ENCODE results near the gene GCNT2. TPM values are rescaled to one million over a fixed set of nuclear protein-coding genes. Genes with fewer than 3 reads are reported as not detected.

GCNT2 gene
- total RNA-seq, 1 experiment from 2014 or later, result 51.2 TPM

DNA sequence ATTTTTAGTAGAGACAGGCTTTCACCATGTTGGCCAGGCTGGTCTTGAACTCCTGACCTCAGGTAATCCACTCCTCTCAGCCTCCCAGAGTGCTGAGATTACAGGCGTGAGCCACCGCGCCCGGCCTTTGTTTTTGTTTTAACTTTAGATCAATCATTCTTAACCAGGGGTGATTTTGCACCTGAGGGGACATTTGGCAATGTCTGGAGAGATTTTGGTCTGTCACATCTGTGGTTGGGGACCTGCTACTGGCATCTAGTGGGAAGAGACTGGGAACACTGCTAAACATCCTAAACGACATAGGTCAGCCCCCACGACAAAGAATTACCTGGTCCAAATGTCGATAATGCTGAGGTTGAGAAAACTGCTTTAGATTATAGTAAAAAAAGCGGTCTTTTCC, 91.0 kb downstream of the GCNT2 start:
- Mint-ChIP-seq H3K4me3 (no peak overlapping the region), H3K4me1 (peaks cover 40% of the 10 kb centered on the region), H3K36me3 (peaks cover 49% of the 10 kb centered on the region), H3K27ac (no peak overlapping the region), H3K9me3 (peaks cover 24% of the 10 kb centered on the region), H3K27me3 (ENCODE audit: low read depth) (no peaks in the 10 kb centered on the region; the same call in 1 of the 2 replicates)
- POLR2A ChIA-PET, result no interaction called here
- CTCF ChIA-PET, result interaction anchor here (1.0 kb wide), 1 partner anchor 10 kb away, joined by 4 read pairs; no protein-coding TSS in a partner anchor
- ATAC-seq (no peak; the same call in 1 of the 2 replicates), DNase-seq (ENCODE audit: low spot score) (no peak)
- TF ChIP-seq, protein P1, sequence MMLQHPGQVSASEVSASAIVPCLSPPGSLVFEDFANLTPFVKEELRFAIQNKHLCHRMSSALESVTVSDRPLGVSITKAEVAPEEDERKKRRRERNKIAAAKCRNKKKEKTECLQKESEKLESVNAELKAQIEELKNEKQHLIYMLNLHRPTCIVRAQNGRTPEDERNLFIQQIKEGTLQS (CRISPR knock-in tag; conservative IDR thresholded peaks at IDR 0.05), result no peak
- TF ChIP-seq, protein P2, sequence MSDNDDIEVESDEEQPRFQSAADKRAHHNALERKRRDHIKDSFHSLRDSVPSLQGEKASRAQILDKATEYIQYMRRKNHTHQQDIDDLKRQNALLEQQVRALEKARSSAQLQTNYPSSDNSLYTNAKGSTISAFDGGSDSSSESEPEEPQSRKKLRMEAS (CRISPR knock-in tag; IDR thresholded peaks at IDR 0.05), result no peak
- TF ChIP-seq, protein P3, sequence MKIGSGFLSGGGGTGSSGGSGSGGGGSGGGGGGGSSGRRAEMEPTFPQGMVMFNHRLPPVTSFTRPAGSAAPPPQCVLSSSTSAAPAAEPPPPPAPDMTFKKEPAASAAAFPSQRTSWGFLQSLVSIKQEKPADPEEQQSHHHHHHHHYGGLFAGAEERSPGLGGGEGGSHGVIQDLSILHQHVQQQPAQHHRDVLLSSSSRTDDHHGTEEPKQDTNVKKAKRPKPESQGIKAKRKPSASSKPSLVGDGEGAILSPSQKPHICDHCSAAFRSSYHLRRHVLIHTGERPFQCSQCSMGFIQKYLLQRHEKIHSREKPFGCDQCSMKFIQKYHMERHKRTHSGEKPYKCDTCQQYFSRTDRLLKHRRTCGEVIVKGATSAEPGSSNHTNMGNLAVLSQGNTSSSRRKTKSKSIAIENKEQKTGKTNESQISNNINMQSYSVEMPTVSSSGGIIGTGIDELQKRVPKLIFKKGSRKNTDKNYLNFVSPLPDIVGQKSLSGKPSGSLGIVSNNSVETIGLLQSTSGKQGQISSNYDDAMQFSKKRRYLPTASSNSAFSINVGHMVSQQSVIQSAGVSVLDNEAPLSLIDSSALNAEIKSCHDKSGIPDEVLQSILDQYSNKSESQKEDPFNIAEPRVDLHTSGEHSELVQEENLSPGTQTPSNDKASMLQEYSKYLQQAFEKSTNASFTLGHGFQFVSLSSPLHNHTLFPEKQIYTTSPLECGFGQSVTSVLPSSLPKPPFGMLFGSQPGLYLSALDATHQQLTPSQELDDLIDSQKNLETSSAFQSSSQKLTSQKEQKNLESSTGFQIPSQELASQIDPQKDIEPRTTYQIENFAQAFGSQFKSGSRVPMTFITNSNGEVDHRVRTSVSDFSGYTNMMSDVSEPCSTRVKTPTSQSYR (CRISPR knock-in tag; IDR thresholded peaks at IDR 0.05), result no peak
- TF ChIP-seq, protein P4, sequence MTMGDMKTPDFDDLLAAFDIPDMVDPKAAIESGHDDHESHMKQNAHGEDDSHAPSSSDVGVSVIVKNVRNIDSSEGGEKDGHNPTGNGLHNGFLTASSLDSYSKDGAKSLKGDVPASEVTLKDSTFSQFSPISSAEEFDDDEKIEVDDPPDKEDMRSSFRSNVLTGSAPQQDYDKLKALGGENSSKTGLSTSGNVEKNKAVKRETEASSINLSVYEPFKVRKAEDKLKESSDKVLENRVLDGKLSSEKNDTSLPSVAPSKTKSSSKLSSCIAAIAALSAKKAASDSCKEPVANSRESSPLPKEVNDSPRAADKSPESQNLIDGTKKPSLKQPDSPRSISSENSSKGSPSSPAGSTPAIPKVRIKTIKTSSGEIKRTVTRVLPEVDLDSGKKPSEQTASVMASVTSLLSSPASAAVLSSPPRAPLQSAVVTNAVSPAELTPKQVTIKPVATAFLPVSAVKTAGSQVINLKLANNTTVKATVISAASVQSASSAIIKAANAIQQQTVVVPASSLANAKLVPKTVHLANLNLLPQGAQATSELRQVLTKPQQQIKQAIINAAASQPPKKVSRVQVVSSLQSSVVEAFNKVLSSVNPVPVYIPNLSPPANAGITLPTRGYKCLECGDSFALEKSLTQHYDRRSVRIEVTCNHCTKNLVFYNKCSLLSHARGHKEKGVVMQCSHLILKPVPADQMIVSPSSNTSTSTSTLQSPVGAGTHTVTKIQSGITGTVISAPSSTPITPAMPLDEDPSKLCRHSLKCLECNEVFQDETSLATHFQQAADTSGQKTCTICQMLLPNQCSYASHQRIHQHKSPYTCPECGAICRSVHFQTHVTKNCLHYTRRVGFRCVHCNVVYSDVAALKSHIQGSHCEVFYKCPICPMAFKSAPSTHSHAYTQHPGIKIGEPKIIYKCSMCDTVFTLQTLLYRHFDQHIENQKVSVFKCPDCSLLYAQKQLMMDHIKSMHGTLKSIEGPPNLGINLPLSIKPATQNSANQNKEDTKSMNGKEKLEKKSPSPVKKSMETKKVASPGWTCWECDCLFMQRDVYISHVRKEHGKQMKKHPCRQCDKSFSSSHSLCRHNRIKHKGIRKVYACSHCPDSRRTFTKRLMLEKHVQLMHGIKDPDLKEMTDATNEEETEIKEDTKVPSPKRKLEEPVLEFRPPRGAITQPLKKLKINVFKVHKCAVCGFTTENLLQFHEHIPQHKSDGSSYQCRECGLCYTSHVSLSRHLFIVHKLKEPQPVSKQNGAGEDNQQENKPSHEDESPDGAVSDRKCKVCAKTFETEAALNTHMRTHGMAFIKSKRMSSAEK (CRISPR knock-in tag; IDR thresholded peaks at IDR 0.05; ENCODE audit: borderline replicate concordance), result no peak
- TF ChIP-seq ZBTB21 (CRISPR knock-in tag; IDR thresholded peaks at IDR 0.05; ENCODE audit: borderline replicate concordance) (no peak), ATF1 (CRISPR knock-in tag; IDR thresholded peaks at IDR 0.05) (no peak), KAT7 (CRISPR knock-in tag; IDR thresholded peaks at IDR 0.05; ENCODE audit: borderline replicate concordance) (no peak), SMAD4 (CRISPR knock-in tag; IDR thresholded peaks at IDR 0.05) (no peak), IRF2 (CRISPR knock-in tag; IDR thresholded peaks at IDR 0.05; ENCODE audit: borderline replicate concordance, low read depth) (no peak), RELA (CRISPR knock-in tag; IDR thresholded peaks at IDR 0.05; ENCODE audit: borderline replicate concordance) (no peak)
- TF ChIP-seq, protein P5, sequence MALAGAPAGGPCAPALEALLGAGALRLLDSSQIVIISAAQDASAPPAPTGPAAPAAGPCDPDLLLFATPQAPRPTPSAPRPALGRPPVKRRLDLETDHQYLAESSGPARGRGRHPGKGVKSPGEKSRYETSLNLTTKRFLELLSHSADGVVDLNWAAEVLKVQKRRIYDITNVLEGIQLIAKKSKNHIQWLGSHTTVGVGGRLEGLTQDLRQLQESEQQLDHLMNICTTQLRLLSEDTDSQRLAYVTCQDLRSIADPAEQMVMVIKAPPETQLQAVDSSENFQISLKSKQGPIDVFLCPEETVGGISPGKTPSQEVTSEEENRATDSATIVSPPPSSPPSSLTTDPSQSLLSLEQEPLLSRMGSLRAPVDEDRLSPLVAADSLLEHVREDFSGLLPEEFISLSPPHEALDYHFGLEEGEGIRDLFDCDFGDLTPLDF (CRISPR knock-in tag; IDR thresholded peaks at IDR 0.05), result no peak
- TF ChIP-seq, protein P6, sequence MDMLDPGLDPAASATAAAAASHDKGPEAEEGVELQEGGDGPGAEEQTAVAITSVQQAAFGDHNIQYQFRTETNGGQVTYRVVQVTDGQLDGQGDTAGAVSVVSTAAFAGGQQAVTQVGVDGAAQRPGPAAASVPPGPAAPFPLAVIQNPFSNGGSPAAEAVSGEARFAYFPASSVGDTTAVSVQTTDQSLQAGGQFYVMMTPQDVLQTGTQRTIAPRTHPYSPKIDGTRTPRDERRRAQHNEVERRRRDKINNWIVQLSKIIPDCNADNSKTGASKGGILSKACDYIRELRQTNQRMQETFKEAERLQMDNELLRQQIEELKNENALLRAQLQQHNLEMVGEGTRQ (CRISPR knock-in tag; IDR thresholded peaks at IDR 0.05), result no peak

DNA sequence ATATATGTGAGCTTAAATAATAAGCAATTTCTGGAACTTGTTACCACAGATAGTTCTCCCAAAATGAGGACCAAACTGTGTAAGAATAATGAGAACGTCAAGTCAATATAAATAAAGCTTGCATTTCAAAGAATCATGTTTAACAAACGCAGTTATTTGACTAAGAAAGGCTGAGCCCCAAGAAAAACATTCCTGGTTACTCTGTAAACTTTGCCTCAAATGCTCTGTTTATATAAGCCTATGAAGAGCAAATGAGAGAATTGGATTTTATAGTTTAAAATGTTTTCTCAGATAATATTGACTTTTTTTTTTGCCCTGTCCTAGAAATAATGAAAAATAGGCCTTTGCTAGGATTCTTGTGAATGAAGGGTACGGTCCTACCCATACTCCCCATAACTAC, 91.9 kb downstream of the GCNT2 start:
- H3K27ac Mint-ChIP-seq, result no peak overlapping the region
- TF ChIP-seq FOXP1 (CRISPR knock-in tag; IDR thresholded peaks at IDR 0.05; ENCODE audit: borderline replicate concordance) (no peak), ZBTB21 (CRISPR knock-in tag; IDR thresholded peaks at IDR 0.05; ENCODE audit: borderline replicate concordance) (no peak), GRHL2 (CRISPR knock-in tag; IDR thresholded peaks at IDR 0.05; ENCODE audit: insufficient replicate concordance, severe bottlenecking) (no peak), SMAD3 (CRISPR knock-in tag; IDR thresholded peaks at IDR 0.05; ENCODE audit: borderline replicate concordance) (no peak), GABPB1 (CRISPR knock-in tag; IDR thresholded peaks at IDR 0.05) (no peak), SMAD4 (CRISPR knock-in tag; IDR thresholded peaks at IDR 0.05) (no peak), NR3C1 (CRISPR knock-in tag; conservative IDR thresholded peaks at IDR 0.05; ENCODE audit: low read depth) (no peak), ZNF219 (CRISPR knock-in tag; IDR thresholded peaks at IDR 0.05; ENCODE audit: borderline replicate concordance) (no peak)
- TF ChIP-seq, protein P7, sequence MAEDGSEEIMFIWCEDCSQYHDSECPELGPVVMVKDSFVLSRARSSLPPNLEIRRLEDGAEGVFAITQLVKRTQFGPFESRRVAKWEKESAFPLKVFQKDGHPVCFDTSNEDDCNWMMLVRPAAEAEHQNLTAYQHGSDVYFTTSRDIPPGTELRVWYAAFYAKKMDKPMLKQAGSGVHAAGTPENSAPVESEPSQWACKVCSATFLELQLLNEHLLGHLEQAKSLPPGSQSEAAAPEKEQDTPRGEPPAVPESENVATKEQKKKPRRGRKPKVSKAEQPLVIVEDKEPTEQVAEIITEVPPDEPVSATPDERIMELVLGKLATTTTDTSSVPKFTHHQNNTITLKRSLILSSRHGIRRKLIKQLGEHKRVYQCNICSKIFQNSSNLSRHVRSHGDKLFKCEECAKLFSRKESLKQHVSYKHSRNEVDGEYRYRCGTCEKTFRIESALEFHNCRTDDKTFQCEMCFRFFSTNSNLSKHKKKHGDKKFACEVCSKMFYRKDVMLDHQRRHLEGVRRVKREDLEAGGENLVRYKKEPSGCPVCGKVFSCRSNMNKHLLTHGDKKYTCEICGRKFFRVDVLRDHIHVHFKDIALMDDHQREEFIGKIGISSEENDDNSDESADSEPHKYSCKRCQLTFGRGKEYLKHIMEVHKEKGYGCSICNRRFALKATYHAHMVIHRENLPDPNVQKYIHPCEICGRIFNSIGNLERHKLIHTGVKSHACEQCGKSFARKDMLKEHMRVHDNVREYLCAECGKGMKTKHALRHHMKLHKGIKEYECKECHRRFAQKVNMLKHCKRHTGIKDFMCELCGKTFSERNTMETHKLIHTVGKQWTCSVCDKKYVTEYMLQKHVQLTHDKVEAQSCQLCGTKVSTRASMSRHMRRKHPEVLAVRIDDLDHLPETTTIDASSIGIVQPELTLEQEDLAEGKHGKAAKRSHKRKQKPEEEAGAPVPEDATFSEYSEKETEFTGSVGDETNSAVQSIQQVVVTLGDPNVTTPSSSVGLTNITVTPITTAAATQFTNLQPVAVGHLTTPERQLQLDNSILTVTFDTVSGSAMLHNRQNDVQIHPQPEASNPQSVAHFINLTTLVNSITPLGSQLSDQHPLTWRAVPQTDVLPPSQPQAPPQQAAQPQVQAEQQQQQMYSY (CRISPR knock-in tag; IDR thresholded peaks at IDR 0.05), result no peak
- TF ChIP-seq, protein P8, sequence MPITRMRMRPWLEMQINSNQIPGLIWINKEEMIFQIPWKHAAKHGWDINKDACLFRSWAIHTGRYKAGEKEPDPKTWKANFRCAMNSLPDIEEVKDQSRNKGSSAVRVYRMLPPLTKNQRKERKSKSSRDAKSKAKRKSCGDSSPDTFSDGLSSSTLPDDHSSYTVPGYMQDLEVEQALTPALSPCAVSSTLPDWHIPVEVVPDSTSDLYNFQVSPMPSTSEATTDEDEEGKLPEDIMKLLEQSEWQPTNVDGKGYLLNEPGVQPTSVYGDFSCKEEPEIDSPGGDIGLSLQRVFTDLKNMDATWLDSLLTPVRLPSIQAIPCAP (CRISPR knock-in tag; IDR thresholded peaks at IDR 0.05), result no peak

More for the DNA sequence above, 91.9 kb downstream of the GCNT2 start:
- Mint-ChIP-seq H3K9me3 (peaks cover 24% of the 10 kb centered on the region), H3K4me1 (peaks cover 40% of the 10 kb centered on the region), H3K27me3 (ENCODE audit: low read depth) (no peaks in the 10 kb centered on the region; the same call in 1 of the 2 replicates), H3K36me3 (peaks cover 45% of the 10 kb centered on the region), H3K4me3 (no peak overlapping the region)
- DNase-seq (ENCODE audit: low spot score) (no peak), ATAC-seq (no peak)
- ChIA-PET POLR2A (no interaction called here), CTCF (interaction anchor here (1.0 kb wide), 1 partner anchor 9 kb away, joined by 4 read pairs; no protein-coding TSS in a partner anchor)
